ENCODE data around the gene SEMA4D.

GRCh38 chr9:89452561-89452960 lies 45.4 kb downstream of the SEMA4D start:
- TF ChIP-seq CTCF (IDR thresholded peaks at IDR 0.05) (no peak), POLR2A (IDR thresholded peaks at IDR 0.05; ENCODE audit: low read depth) (no peak), EP300 (IDR thresholded peaks at IDR 0.05) (no peak)
